ENCODE data around the gene GAL3ST1.
"Not testable (repeated sequence)": the region's sequence is repeated elsewhere in the genome, so short reads cannot be mapped to it uniquely, and the experiment has no call there.

GAL3ST1 gene

DNA sequence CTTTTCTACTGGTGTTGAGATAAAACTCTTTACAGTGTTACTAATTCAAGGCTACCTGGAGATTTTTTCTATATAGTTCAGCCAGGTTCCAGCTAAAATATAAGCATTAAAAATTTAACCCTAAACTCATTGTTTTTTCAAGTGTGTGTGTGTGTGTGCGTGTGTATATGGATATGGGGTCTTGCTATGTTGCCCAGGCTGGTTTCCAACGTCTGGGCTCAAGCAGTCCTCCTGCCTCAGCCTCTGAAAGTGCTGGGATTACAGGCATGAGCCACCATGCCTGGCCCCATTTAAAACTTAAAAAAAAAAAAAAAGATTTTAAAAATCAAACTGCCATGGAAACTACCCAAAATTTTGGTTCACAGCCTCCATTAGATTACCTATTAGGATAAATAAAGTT, 21.7 kb upstream of the GAL3ST1 start:
- no peak for DNase-seq (ENCODE audit: low spot score)

DNA sequence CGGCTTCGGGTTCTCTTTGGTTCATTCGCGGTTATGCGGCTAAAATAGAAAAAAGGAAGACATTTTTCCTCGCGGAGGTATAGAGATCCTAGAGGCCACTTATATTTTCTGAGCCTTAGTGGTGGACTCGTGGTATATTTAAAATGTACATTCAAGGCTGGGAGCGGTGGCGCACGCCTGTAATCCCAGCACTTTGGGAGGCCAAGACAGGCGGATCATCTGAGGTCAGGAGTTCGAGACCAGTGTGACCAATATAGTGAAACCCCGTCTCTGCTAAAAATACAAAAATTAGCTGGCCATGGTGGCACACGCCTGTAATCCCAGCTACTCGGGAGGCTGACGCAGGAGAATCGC, 17.9 kb upstream of the GAL3ST1 start:
- not testable (repeated sequence) for DNase-seq (ENCODE audit: low spot score)

DNA sequence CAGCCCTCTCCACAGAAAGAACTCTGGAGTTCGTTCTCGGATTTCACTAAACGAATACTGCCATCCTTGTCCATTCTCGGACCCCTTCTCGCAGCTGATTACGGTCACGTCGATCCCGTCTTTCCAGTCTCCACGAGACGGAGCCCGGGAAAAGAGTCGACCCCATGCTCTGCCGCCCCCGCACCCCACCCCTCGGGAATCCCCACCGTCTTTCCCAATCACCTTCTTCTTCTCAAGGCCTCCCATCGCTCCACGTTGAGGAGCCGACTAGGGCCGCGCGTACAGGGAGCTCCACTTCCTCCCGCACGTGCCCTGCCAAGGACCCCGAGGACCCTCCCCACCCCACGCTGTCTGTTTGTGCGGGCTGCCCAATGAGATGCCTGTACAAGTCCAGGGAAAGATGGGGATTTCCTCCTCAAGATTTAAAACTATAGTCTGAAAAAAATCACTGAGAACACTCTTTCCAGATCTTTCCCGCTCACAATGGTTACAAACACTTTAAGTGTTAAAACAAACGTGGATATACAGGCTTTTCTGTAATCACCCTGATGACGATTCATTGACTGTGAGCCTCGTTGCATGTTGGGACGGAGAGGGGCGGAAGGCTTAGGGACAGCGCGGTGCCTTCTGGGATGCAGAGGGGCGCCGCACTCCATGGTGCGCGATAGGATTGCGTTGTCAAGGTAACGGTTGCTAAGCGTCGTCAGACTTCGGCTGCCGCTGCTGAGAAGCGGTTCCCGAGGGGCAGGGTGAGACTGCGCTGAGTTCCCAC, 17.3 kb upstream of the GAL3ST1 start, which contains the start of gene PES1:
Gene PES1, minus strand, starts transcription at position 323 of the 772 bp plus-strand sequence. Its CDS starts 77 bp downstream, at position 246.
- DNase-seq (ENCODE audit: low spot score) = peak; percentile 97

DNA sequence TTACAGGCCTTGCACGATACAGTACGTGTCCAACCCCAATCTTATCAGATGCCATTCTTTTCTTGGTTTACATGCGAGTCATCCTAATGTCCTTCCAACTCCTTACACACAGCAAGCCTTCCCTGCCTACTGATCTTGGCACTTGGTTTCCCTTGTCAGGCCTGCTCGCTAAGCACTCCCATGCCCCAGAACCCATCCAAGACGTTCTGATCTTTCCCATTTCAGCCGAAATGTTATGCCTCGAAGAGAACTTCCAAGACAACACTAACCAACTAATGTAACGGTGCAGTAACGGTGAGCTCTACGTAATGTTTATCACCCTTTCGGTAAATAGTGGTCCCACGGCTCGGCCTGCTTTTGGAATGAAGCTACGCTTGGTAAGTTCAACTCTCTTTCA, 16.7 kb upstream of the GAL3ST1 start:
- DNase-seq (ENCODE audit: low spot score) = no peak

DNA sequence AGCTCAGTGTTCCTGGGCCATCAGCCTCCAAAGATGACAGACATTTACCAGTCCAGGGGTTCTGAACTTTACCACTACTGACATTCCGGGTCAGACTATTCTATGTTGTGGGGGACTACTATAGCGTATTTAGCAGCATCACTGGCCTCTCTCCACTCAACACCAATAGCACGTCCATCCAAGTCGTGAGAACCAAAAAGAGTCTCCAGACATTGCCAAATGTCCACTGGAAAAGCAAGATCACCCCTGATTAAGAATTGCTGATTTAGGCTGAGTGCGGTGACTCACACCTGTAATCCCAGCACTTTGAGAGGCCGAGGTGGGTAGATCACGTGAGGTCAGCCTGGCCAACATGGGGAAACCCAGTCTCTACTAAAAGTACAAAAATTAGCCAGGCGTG, 11.9 kb upstream of the GAL3ST1 start:
- DNase-seq (ENCODE audit: low spot score) = no peak

DNA sequence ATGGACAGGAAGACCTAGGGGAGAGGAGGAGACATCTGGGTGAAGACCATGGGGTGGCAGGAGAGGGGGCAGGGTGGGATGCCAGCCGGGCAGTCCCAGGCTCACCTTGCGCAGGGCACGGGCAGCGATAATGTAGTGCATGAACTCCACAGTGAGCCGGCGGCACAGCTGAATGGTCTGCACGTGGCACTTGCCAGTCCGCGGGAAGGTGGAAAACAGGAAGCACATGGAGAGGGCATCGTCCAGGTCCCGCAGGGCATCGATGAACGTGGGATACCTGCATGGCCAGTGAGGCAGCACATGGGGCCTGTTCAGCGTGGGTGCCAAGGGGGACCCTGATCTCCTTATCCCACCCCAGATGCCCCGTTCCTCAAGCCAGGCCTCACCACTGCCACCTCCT, 10.0 kb upstream of the GAL3ST1 start:
- DNase-seq (ENCODE audit: low spot score) = no peak

DNA sequence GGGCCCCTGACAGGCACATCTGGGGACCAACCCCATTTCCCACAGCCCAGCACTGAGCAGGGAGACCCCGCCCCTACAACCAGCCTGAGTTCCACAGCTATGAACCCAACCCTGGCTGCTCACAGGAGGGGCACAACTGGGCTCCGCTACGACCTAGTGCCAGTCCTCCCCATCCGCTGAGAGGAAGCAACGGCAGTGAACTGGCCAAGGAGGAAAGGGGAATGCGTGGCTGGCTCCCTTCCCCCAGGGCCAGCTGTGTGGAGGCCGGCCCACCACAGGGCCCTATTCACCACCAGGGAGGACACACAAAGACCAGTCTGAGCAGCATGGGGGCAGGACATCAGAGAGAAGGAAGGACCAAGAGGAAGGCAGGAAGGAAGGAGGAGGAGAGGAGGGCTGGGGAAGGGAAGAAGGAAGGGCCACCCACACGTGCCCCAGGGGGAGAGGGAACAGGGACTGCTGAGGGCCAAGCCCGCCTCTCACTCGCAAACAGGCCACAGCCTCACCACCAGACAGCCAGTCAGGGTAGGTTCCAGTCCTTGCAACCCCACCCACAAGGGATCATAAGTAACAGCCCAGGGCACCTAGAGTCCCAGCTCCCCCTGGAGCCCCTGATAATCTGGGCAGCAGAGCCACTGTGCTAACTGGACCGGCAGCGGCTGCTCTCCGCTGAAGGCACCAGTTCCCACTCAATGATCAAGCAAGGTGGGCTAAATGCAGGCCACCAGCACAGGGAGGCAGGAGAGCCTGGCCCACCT, 8.5 kb upstream of the GAL3ST1 start:
- DNase-seq (ENCODE audit: low spot score) = peak; percentile 71

DNA sequence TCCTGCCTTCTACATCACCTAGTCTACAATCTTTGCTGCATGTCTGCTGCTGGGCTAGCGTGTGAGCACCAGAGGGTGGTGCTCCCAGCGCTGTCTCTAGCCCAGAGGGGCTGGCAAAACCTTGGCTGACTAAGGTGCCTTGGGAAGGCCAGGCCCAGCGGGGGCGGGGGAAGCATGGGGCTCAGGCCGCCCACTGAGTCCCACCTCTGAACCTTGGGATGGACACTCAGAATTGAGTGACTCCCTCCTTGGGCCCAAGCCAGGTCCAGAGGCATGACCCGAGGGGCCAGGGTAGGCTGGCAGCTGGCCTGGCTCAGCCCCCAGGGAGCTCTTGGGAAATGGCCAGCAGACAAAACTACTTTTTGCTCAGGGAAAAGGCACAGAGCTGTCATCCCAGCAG, 7.6 kb upstream of the GAL3ST1 start:
- DNase-seq (ENCODE audit: low spot score) = no peak

DNA sequence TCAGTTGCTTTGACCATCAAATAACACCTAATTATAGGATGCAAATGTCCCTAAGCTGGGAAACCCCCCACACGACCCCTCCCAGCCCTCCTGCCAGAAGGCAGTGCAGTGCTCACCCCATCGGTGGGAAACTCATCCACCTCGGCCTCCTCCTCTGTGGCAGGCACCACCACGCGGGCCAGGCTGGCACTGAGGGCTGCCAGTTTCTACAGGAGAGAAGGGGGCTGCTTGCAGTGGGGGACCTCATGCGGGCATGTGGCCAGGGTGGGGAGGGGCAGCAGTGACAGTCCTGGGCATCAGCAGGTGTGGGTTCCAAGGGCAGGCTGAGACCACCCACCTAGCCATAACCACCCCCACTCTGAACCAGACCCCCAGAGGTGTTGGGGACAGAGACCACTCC, 6.4 kb upstream of the GAL3ST1 start:
- no peak for DNase-seq (ENCODE audit: low spot score)

DNA sequence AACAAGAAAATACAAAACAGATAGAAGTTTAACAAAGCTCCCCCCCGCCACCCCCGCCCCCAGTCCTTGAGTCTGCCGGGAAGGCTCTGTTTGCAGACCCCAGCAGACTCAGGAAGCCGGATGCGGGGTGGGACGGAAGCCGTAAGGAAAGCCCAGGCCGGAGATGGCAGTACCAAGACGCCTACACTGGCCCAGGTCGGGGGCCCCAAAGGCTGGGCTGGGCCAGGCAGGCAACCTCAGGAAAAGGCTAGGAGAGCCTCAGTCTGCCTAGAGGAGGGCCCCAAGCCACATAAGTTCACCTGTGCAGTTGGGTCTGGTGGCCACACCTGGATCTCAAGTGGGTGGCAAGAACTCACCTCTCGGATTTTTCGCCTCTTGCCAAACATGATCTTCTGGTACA, 4.0 kb upstream of the GAL3ST1 start:
- DNase-seq (ENCODE audit: low spot score) = no peak

DNA sequence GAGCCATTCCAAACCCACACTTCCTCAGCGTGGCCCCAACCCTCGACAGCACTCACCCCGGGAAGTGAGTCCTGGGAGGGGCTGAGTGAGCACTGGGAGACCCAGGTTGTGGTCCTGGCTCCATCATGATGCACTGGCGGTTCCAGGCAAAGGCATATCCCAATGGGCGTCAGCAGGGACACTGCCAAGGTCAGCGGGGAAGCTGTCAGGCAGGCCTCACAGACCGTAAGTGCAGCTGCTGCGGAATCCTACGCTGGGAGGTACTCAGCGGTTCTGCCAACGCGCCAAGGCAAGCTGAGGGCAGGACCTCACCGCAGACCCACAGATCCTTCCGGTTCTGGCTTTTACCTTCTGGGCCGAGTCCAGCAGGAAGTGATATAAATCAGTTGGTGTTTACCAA, 1.4 kb upstream of the GAL3ST1 start:
- no peak for DNase-seq (ENCODE audit: low spot score)

DNA sequence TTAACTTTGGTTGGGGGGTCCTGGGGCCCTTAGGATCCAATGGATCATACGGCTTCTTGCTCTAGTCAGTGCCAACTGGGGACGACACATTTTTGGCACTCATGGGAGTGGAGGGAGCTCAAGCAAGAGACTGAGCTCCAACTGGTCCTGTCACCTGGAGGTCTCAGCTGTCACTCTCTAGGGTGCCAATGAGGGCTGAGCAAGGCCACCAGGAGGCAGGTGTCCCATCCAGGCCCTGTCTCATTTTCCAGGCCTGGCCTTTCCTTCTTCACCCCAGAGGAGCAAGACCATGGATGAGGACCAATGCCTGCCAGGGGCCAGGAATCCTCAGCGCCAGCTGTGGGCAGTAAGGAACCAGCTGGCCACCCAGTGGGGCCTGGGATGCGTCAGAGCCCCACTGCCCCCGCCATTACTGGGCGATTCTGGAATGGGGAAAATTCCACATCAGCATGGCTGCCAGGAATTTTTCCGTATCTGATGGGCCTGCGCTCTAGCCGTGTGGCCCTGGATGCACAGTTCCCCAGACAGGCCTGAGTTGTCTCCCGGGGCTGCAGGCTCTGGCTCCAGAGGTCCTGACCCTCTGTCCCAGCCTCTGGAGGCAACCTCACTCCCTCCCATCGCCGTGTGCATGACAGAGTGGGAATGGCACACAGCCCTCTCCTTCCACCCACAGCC, 669 bp upstream of the GAL3ST1 start:
- DNase-seq (ENCODE audit: low spot score) = peak; percentile 44

DNA sequence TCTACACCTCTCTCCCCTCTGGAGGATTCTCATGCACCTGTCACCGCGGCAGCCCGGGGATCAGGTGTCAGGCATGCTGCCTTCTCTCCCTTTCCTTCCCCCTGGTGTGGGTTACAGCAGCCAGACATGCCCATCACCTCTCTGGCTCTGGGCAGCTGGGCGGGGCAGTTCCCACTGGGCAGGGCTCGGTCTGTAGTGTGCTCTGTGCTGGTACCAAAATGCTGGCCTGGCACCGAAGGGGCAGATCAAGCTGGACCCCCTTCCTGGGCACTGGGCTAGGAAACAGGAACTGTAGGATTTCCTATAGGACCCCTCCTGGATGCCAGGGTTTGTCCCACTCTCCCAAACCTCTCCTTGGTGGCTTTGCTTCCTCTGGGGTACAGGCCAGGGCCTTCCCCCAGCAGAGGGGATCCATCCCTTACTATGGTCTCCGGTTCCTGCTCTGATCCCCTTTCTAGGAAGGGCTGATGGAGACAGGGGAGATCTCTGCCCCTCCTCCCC, 821 bp downstream of the GAL3ST1 start:
- peak; percentile 27 for DNase-seq (ENCODE audit: low spot score)

DNA sequence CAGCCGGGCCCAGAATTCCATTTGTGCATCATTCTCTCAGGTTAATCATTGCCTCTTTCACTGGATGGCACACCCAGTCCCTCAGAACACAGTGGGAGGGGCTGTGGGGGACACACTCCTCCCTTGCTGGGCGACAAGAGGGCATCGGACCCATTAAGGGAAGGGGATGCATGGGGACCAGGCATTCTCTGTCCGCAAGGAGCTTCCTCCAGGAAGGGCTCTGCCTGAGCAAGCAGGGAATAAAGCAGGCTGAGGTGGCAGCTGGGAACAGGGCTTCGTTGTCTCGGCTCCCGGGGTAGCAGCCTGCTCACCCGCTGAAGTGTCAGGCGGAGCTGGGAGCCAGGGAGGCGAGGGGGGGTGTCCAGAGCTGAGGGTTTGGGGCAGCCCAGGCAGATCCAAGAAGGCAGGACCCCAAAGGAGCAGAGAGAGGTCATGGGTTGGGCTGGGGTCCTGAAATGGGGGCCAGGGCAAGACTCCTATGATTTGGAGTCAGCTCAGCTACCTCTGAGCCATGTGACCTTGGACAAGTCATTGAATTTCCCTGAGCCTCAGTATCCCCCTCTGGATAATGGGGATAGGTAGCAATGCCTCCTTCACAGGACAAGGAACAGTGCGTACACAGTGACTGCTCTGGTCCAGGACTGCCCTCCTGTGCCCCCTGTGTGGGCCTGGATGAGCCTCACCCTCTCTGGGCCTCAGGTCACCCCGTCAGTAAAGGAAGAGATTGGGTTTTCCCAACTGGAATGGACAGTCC, 1.4 kb downstream of the GAL3ST1 start:
- DNase-seq (ENCODE audit: low spot score) = peak; percentile 71

DNA sequence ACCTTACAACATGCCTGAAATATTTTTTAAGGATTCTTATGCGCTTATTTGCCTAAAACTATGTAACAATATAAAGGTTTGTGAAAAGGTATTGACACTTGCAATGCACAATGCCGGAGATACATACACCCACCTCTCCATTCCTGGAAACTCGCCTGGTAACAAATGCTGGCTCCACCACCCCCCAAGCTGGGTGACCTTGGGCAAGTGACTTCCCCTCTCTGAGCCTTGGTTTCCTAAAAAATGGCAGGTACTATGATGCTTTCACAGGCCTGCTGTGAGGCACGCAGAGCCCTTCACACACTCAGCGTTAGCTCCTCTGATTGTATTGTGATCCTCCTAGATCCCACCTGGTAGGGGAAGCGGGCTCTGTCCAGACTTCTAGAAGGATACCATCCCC, 2.3 kb downstream of the GAL3ST1 start:
- DNase-seq (ENCODE audit: low spot score) = no peak

DNA sequence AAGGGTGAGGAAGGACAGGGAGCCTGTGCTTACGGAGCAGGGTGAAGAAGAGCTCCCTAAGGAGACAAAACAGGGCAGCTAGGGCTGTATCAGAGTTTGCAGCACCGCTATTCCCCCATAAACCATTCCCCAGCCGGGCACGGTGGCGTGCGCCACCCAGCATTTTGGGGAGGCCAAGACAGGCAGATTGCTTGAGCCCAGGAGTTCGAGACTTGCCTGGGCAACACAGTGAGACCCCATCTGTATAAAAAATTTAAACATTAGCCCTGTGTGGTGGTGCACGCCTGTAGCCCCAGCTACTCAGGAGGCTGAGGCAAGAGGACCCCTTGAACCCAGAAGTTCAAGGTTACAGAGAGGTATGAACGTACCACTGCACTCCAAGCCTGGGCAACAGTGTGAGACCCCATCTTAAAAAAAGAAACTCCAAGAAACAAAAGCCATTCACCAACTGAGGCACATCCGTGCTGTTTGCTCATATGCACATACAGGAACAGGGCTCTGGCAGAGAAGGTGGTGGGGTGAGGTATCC, 4.7 kb downstream of the GAL3ST1 start:
- DNase-seq (ENCODE audit: low spot score) = no peak

DNA sequence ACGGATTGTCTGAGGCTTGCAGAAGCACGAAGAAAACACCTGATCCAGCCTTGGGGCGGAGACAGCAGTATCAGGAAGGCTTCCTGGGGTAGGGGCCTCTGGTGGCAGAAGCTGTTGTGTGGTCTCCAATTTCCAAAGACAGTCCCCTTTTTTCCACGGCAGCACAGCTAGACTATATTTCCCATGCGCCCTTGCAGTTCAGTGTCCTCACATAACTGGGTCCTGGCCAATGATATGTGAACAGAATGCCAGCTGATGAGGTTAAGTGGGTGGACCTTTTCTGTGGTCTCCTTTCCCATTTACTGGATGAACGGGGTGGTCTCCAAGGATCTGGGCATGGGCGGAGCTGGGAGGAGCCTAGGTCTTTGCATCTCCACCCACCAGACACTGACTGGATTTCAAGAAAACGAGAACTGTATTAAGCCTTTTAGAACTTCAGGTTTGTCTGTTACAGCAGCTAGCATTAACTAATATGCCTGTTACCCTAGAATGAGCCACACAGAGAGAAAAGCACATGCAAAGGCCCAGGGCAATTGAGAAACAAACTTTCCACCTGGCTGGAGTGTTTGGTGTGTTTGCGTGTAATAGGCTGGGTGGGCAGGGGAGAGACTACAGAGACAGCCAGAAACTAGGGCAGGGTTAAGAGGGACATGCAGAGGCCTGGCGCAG, 6.2 kb downstream of the GAL3ST1 start:
- DNase-seq (ENCODE audit: low spot score) = no peak

DNA sequence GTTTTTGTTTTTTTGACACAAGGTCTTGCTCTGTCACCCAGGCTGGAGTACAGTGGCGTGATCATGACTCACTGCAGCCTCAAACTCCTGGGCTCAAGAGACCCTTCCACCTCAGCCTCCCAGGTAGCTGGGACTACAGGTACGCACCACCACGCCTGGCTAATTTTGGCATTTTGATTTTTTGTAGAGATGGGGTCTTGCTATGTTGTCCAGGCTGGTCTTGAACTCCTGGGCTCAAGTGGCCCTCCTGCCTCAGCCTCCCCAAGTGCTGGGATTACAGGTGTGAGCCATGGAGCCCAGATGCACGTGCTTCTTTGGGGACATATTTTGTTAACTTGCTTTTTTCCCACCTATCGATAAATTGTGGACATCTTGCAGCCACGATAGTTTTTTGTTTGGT, 7.2 kb downstream of the GAL3ST1 start:
- DNase-seq (ENCODE audit: low spot score) = not testable (repeated sequence)

DNA sequence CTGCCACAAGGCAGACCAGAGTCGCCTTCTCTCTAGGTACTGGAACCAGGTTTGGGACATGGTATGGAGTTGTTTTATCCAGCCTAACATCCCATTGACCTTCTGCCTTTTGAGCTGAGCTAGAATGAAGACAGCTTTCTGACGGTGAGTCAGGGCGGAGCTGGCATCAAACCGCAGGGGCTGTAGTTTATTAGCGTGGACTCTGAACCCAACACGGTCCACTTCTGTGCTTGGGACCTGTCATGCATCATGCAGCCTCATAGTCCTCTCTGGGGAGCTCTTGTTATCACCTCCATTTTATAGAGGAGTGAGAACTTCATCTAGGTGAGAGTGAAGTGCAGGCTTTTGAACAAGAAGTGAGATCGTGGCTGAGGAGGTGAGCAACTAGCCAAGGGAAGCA, 8.3 kb downstream of the GAL3ST1 start:
- DNase-seq (ENCODE audit: low spot score) = no peak

DNA sequence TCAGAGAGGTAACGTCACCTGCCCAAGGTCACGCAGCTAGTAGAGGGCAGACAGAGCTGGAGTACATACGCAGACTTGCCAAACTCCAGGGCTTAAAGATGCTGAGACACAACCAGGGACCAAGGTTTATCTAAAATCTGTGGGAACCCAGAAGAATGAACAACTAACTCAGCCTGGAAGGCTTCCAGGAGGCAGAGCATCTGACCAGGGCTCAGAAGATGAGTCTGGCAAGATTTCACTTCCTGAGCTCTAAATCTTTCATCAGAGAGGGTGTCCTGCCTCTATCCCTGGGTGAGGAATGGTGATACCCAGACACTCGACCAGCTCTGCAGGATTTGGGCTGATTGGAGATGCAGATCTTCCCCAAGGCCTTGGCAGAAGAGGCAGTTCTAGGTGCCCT, 9.1 kb downstream of the GAL3ST1 start:
- DNase-seq (ENCODE audit: low spot score) = peak; percentile 59

DNA sequence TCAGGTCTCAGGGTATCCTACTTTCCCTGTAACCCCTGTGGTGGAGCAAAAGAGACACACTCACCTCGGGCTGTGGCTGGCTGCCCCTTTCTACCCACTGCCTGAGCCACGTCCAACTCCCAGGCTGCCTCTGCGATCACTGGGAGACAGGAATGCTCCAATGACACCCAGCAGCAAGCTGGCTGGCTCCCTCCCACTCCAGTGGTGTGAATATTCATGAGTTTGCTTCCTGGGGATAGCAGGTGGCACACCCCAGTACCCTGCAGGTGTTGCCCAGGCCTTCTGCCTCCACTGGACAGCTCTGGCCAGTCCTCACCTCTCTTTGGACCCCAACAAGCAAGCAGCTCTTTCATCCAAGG, 9.7 kb downstream of the GAL3ST1 start:
- DNase-seq (ENCODE audit: low spot score) = peak; percentile 17

Data from pons (tissue), 1 donor.